ENCODE results near the gene ARSB. TPM values are rescaled to one million over a fixed set of nuclear protein-coding genes. Genes with fewer than 3 reads are reported as not detected.
"Not testable (repeated sequence)": the region's sequence is repeated elsewhere in the genome, so short reads cannot be mapped to it uniquely, and the experiment has no call there.

ARSB gene
- total RNA-seq, 1 experiment from 2014 or later = 5.2 TPM

DNA sequence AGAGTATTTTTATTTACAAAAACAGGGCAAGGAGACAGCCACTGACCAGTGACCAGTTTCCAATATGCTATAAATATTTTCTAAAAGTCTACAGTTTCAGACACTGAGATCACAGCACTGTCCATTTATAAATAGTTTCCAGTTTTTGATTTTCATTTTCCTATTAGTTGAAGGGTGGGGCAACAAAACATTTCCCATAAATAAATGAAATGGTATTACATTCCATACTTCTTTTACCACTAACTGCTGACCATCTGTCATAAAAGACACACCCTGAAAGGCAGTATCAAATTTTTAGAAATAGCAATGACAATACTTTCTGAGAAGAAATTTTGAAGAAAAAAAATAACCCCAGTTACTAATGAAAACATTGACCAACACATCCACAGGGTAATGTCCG, 126.7 kb downstream of the ARSB start:
- TF ChIP-seq, protein P1, sequence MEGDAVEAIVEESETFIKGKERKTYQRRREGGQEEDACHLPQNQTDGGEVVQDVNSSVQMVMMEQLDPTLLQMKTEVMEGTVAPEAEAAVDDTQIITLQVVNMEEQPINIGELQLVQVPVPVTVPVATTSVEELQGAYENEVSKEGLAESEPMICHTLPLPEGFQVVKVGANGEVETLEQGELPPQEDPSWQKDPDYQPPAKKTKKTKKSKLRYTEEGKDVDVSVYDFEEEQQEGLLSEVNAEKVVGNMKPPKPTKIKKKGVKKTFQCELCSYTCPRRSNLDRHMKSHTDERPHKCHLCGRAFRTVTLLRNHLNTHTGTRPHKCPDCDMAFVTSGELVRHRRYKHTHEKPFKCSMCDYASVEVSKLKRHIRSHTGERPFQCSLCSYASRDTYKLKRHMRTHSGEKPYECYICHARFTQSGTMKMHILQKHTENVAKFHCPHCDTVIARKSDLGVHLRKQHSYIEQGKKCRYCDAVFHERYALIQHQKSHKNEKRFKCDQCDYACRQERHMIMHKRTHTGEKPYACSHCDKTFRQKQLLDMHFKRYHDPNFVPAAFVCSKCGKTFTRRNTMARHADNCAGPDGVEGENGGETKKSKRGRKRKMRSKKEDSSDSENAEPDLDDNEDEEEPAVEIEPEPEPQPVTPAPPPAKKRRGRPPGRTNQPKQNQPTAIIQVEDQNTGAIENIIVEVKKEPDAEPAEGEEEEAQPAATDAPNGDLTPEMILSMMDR (IDR thresholded peaks at IDR 0.05; ENCODE audit: unreplicated experiment) = no peak
- intact Hi-C loops (cut with micrococcal nuclease) = no loop called here
- no peaks in the 10 kb centered on the region for H3K4me1 Mint-ChIP-seq (ENCODE audit: insufficient read depth, unreplicated experiment)
- H3K27ac Mint-ChIP-seq (ENCODE audit: low read depth, unreplicated experiment) = no peak overlapping the region
- no peak overlapping the region for H3K4me3 Mint-ChIP-seq (ENCODE audit: unreplicated experiment)
- DNase-seq (ENCODE audit: unreplicated experiment) = no peak
- peaks cover 24% of the 10 kb centered on the region for H3K9me3 Mint-ChIP-seq (ENCODE audit: unreplicated experiment)
- POLR2A ChIA-PET = no interaction called here
- H3K27me3 Mint-ChIP-seq (ENCODE audit: insufficient read depth, unreplicated experiment) = no peaks in the 10 kb centered on the region
- CTCF ChIA-PET = no interaction called here
- H3K36me3 Mint-ChIP-seq (ENCODE audit: insufficient read depth, unreplicated experiment) = no peaks in the 10 kb centered on the region
- no TSS peak for BruUV-seq (replicated peaks)

DNA sequence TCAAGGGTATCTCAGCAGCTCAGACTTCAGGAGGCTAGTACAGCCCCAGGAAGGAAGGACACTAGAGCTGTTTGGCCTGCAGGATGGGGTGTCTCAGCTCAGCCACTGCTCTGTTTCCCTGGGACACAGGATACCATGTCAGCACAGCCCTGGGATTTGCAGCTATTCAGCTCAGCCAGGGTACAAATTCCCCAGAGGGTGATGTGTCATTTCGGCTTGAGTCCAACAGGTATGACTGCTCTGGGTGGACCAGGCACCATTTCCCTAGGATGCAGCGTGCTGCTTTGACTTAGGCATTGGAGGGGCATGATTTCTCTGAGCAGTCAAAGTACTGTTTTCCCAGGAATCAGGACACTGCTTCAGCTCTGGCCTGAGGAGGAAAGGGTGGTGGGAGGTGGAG, 130.1 kb downstream of the ARSB start:
- H3K27me3 Mint-ChIP-seq (ENCODE audit: insufficient read depth, unreplicated experiment) = no peaks in the 10 kb centered on the region
- H3K9me3 Mint-ChIP-seq (ENCODE audit: unreplicated experiment) = peaks cover 17% of the 10 kb centered on the region
- ChIA-PET CTCF (interaction anchor here (0.9 to 1.2 kb wide), 2 partner anchors 45 to 210 kb away, joined by 3 to 4 read pairs; no protein-coding TSS in a partner anchor), POLR2A (interaction anchor here (0.6 kb wide), 1 partner anchor 639 kb away, joined by 3 read pairs; no protein-coding TSS in a partner anchor)
- BruUV-seq (replicated peaks) = no TSS peak
- no peak overlapping the region for H3K4me3 Mint-ChIP-seq (ENCODE audit: unreplicated experiment)
- TF ChIP-seq, protein P1 (IDR thresholded peaks at IDR 0.05; ENCODE audit: unreplicated experiment) = no peak
- no peaks in the 10 kb centered on the region for H3K36me3 Mint-ChIP-seq (ENCODE audit: insufficient read depth, unreplicated experiment)
- no peak overlapping the region for H3K27ac Mint-ChIP-seq (ENCODE audit: low read depth, unreplicated experiment)
- intact Hi-C loops (cut with micrococcal nuclease) = no loop called here
- no peaks in the 10 kb centered on the region for H3K4me1 Mint-ChIP-seq (ENCODE audit: insufficient read depth, unreplicated experiment)
- DNase-seq (ENCODE audit: unreplicated experiment) = no peak

DNA sequence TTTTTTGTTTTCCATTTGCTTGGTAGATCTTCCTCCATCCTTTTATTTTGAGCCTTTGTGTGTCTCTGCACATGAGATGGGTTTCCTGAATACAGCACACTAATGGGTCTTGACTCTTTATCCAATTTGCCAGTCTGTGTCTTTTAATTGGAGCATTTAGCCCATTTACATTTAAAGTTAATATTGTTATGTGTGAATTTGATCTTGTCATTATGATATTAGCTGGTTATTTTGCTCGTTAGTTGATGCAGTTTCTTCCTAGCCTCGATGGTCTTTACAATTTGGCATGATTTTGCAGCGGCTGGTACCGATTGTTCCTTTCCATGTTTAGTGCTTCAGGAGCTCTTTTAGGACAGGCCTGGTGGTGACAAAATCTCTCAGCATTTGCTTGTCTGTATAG, 133.2 kb downstream of the ARSB start:
- H3K4me3 Mint-ChIP-seq (ENCODE audit: unreplicated experiment); DNase-seq (ENCODE audit: unreplicated experiment); POLR2A ChIA-PET; H3K36me3 Mint-ChIP-seq (ENCODE audit: insufficient read depth, unreplicated experiment); intact Hi-C loops (cut with micrococcal nuclease); H3K27me3 Mint-ChIP-seq (ENCODE audit: insufficient read depth, unreplicated experiment); H3K4me1 Mint-ChIP-seq (ENCODE audit: insufficient read depth, unreplicated experiment); BruUV-seq (replicated peaks); CTCF ChIA-PET; H3K27ac Mint-ChIP-seq (ENCODE audit: low read depth, unreplicated experiment): not testable (repeated sequence)
- H3K9me3 Mint-ChIP-seq (ENCODE audit: unreplicated experiment) = peaks cover 17% of the 10 kb centered on the region

DNA sequence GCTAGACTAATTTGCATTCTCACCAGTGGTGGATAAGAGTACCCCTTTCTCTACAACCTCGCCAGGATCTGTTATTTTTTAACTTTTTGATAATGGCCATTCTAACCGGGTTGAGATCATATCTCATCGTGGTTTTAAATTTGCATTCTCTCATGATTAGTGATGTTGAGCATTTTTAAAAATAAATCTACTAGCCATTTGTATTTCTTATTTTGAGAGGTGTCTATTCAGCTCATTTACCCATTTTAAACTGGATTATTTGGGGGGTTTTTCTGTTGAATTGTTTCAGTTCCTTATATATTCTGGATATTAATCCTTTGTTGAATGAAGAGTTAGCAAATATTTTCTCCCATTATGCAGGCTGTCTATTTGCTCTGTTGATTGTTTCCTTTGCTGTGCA, 139.6 kb downstream of the ARSB start:
- Mint-ChIP-seq H3K36me3 (ENCODE audit: insufficient read depth, unreplicated experiment) (no peaks in the 10 kb centered on the region), H3K27me3 (ENCODE audit: insufficient read depth, unreplicated experiment) (no peaks in the 10 kb centered on the region), H3K9me3 (ENCODE audit: unreplicated experiment) (peaks cover 5% of the 10 kb centered on the region), H3K4me1 (ENCODE audit: insufficient read depth, unreplicated experiment) (no peaks in the 10 kb centered on the region), H3K27ac (ENCODE audit: low read depth, unreplicated experiment) (no peak overlapping the region), H3K4me3 (ENCODE audit: unreplicated experiment) (no peak overlapping the region)
- no TSS peak for BruUV-seq (replicated peaks)
- intact Hi-C loops (cut with micrococcal nuclease) = no loop called here
- TF ChIP-seq, protein P1 (IDR thresholded peaks at IDR 0.05; ENCODE audit: unreplicated experiment) = no peak
- ChIA-PET POLR2A (no interaction called here), CTCF (no interaction called here)
- no peak for DNase-seq (ENCODE audit: unreplicated experiment)

DNA sequence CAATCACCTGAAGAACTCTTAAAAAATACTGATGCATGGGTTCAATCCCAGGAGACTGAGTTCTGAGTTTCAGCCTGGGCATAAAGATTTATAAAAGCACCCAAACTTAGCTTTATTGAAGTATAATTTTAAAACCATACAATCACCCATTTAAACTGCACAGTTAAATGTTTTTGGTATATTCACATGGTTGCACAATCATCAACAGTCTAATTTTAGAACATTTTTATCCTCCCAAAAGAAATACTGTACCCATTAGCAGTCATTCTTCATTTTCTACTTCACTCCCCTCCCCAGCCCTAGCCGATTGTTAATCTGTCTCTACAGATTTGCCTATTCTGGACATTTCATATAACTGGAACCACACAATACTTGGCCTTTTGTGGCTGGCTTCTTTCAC, 141.7 kb downstream of the ARSB start:
- CTCF ChIA-PET = no interaction called here
- no TSS peak for BruUV-seq (replicated peaks)
- Mint-ChIP-seq H3K27ac (ENCODE audit: low read depth, unreplicated experiment) (no peak overlapping the region), H3K4me3 (ENCODE audit: unreplicated experiment) (no peak overlapping the region), H3K9me3 (ENCODE audit: unreplicated experiment) (peaks cover 5% of the 10 kb centered on the region), H3K4me1 (ENCODE audit: insufficient read depth, unreplicated experiment) (no peaks in the 10 kb centered on the region), H3K36me3 (ENCODE audit: insufficient read depth, unreplicated experiment) (no peaks in the 10 kb centered on the region), H3K27me3 (ENCODE audit: insufficient read depth, unreplicated experiment) (no peaks in the 10 kb centered on the region)
- intact Hi-C loops (cut with micrococcal nuclease) = no loop called here
- no peak for DNase-seq (ENCODE audit: unreplicated experiment)
- TF ChIP-seq, protein P1 (IDR thresholded peaks at IDR 0.05; ENCODE audit: unreplicated experiment) = no peak
- POLR2A ChIA-PET = no interaction called here
